Caco-2 (cell line): ENCODE measurements around the gene SLC17A9. TPM values are rescaled to one million over a fixed set of nuclear protein-coding genes. Genes with fewer than 3 reads are reported as not detected.

ENCODE experiments used
- BruUV-seq: library from RNA; stranded (reverse); fragments of 400-500 nt; replicated peaks from 2 replicates; lab custom pipeline; 2021; lab: Mats Ljungman, UMichigan
- CTCF ChIA-PET: fragments of 300-600 bp; sonication (Branson Sonifier 250); formaldehyde crosslinking; loops from one replicate; lab custom pipeline; 2022; ENCODE audit warnings: antibody characterized with exemption; lab: Charles Lee
- POLR2A ChIA-PET: fragments of 300-600 bp; sonication (Branson Sonifier 250); formaldehyde crosslinking; loops from one replicate; lab custom pipeline; 2022; ENCODE audit warnings: antibody characterized with exemption; lab: Charles Lee
- DNase-seq, 2 experiments: peaks; one replicate each; pipeline versions ENCODE4 v3.0.0 to v3.0.0-alpha.2; 2020 to 2022
- H3K27me3 ChIP-seq: replicated peaks from 2 replicates; pipeline ENCODE4 v1.6.0; 2011; ENCODE audit warnings: low read length; ENCODE audit not compliant: control insufficient read depth, insufficient read depth
- H3K36me3 ChIP-seq: 2 replicates; pipeline ENCODE4 v1.5.1; 2011; ENCODE audit warnings: low read length; ENCODE audit not compliant: control insufficient read depth, insufficient read depth
- H3K4me1 ChIP-seq: fragments of 250-450 bp; sonication (Bioruptor Pico); 2 replicates; pipeline ENCODE4 v1.5.1; 2020; ENCODE audit warnings: mild to moderate bottlenecking
- H3K4me3 ChIP-seq: 2 replicates; pipeline ENCODE4 v1.5.1; 2011; ENCODE audit warnings: low read depth, mild to moderate bottlenecking, control low read depth, low read length
- H3K9me3 ChIP-seq: fragments of 250-450 bp; sonication (Bioruptor Pico); 2 replicates; pipeline ENCODE4 v1.5.1; 2020; ENCODE audit warnings: mild to moderate bottlenecking, moderate library complexity
- H3K27ac Mint-ChIP-seq: one replicate; pipeline ENCODE4 v1.8.0; 2022; ENCODE audit warnings: mixed read lengths; ENCODE audit not compliant: unreplicated experiment
- H3K27me3 Mint-ChIP-seq: one replicate; pipeline ENCODE4 v1.8.0; 2022; ENCODE audit warnings: mixed read lengths; ENCODE audit not compliant: insufficient read depth, unreplicated experiment
- H3K36me3 Mint-ChIP-seq: one replicate; pipeline ENCODE4 v1.8.0; 2022; ENCODE audit warnings: mild to moderate bottlenecking, mixed read lengths; ENCODE audit not compliant: insufficient read depth, unreplicated experiment
- H3K4me1 Mint-ChIP-seq: one replicate; pipeline ENCODE4 v1.8.0; 2022; ENCODE audit warnings: low read depth, mixed read lengths; ENCODE audit not compliant: unreplicated experiment
- H3K4me3 Mint-ChIP-seq: one replicate; pipeline ENCODE4 v1.8.0; 2022; ENCODE audit warnings: mild to moderate bottlenecking, moderate library complexity, mixed read lengths; ENCODE audit not compliant: unreplicated experiment
- H3K9me3 Mint-ChIP-seq: one replicate; pipeline ENCODE4 v1.8.0; 2022; ENCODE audit warnings: mixed read lengths; ENCODE audit not compliant: unreplicated experiment
- intact Hi-C: fragments of 100-400 bp; cut with micrococcal nuclease; formaldehyde crosslinking; loops from one replicate; pipeline ENCODE4 v1.10.0; 2022; ENCODE audit not compliant: unreplicated experiment
- total RNA-seq: library from RNA; stranded (reverse); gene quantifications from 2 replicates; pipeline ENCODE4 v1.2.3, GENCODE V29; 2022
- TF ChIP-seq, protein P1 (sequence below), 2 experiments: fragments of 200-600 bp in 1 of 2; IDR thresholded peaks; 1 replicate in 1 of 2; 2 replicates in 1 of 2; pipeline versions ENCODE4 v1.5.1 to v1.8.0; 2011 to 2022; ENCODE audit warnings: antibody characterized with exemption in 1 of 2, control low read depth in 1 of 2, inconsistent platforms in 1 of 2, low read depth in 1 of 2, low read length in 1 of 2, mild to moderate bottlenecking in 1 of 2, moderate library complexity in 1 of 2; ENCODE audit not compliant: insufficient read depth in 1 of 2, severe bottlenecking in 1 of 2, unreplicated experiment in 1 of 2

Gene SLC17A9
- total RNA-seq, 1 experiment from 2014 or later: 64.7 TPM

DNA sequence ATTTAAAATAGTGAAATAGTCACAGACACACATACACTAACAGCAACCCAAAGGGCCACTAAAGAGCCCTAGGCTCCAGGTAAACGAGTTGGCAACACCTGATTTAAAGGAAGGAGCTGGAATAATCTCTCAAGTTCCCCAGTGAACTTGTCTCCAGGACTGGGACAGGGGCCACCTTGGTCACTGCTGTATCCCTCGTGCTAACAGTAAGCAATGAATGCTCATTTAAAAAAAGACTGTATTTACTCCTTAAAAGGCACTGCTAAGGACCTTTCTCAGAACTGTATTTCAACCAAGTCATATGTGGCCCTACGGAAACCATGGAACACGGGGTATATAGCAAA is 27.5 kb upstream of the SLC17A9 start:
- H3K27me3 Mint-ChIP-seq: no peaks in the 10 kb centered on the region
- peaks cover 41% of the 10 kb centered on the region for H3K4me1 ChIP-seq
- peaks cover 1% of the 10 kb centered on the region; the same call in 1 of the 2 replicates for H3K36me3 ChIP-seq
- BruUV-seq: no TSS peak
- DNase-seq: peak in 1 of 2 experiments; percentile 32
- H3K4me3 Mint-ChIP-seq: peak overlapping the region; percentile 93
- intact Hi-C loops: loop anchor here (1.0 kb wide), 1 partner anchor 25 kb away; no protein-coding TSS in a partner anchor
- peaks cover 60% of the 10 kb centered on the region for H3K36me3 Mint-ChIP-seq
- ChIA-PET CTCF (interaction anchor here (1.8 kb wide), 1 partner anchor 17 kb away, joined by 6 read pairs; no protein-coding TSS in a partner anchor), POLR2A (interaction anchor here (2.2 kb wide), 1 partner anchor 12 kb away, joined by 16 read pairs; the partner anchor contains the start of gene GID8)
- no peaks in the 10 kb centered on the region for H3K9me3 ChIP-seq
- TF ChIP-seq, protein P1, sequence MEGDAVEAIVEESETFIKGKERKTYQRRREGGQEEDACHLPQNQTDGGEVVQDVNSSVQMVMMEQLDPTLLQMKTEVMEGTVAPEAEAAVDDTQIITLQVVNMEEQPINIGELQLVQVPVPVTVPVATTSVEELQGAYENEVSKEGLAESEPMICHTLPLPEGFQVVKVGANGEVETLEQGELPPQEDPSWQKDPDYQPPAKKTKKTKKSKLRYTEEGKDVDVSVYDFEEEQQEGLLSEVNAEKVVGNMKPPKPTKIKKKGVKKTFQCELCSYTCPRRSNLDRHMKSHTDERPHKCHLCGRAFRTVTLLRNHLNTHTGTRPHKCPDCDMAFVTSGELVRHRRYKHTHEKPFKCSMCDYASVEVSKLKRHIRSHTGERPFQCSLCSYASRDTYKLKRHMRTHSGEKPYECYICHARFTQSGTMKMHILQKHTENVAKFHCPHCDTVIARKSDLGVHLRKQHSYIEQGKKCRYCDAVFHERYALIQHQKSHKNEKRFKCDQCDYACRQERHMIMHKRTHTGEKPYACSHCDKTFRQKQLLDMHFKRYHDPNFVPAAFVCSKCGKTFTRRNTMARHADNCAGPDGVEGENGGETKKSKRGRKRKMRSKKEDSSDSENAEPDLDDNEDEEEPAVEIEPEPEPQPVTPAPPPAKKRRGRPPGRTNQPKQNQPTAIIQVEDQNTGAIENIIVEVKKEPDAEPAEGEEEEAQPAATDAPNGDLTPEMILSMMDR (IDR thresholded peaks at IDR 0.05; ENCODE audit: insufficient read depth in 1 of 2, low read depth in 1 of 2, low read length in 1 of 2, severe bottlenecking in 1 of 2, unreplicated experiment in 1 of 2): no peak
- peak overlapping the region; percentile 95 for H3K27ac Mint-ChIP-seq
- H3K4me3 ChIP-seq: peak overlapping the region; percentile 99
- peaks cover 50% of the 10 kb centered on the region for H3K4me1 Mint-ChIP-seq
- H3K27me3 ChIP-seq: no peaks in the 10 kb centered on the region
- no peaks in the 10 kb centered on the region for H3K9me3 Mint-ChIP-seq

GRCh38 chr20:62925420-62926228 is 26.9 kb upstream of the SLC17A9 start:
- Histone ChIP-seq H3K4me3 (peak overlapping the region; percentile 99), H3K36me3 (peaks cover 1% of the 10 kb centered on the region; the same call in 1 of the 2 replicates), H3K4me1 (peaks cover 39% of the 10 kb centered on the region), H3K9me3 (no peaks in the 10 kb centered on the region), H3K27me3 (no peaks in the 10 kb centered on the region)
- H3K36me3 Mint-ChIP-seq: peaks cover 60% of the 10 kb centered on the region
- H3K4me1 Mint-ChIP-seq: peaks cover 45% of the 10 kb centered on the region
- CTCF ChIA-PET: interaction anchor here (0.7 to 1.8 kb wide), 2 partner anchors 18 to 989 kb away, joined by 3 to 6 read pairs; no protein-coding TSS in a partner anchor
- H3K4me3 Mint-ChIP-seq: peak overlapping the region; percentile 93
- no peaks in the 10 kb centered on the region for H3K27me3 Mint-ChIP-seq
- intact Hi-C loops: loop anchor here (1.0 kb wide), 3 partner anchors 12 to 27 kb away; partner anchors contain the start of gene SLC17A9
- TF ChIP-seq, protein P1 (IDR thresholded peaks at IDR 0.05; ENCODE audit: insufficient read depth in 1 of 2, low read depth in 1 of 2, low read length in 1 of 2, severe bottlenecking in 1 of 2, unreplicated experiment in 1 of 2): no peak
- BruUV-seq: TSS peak; percentile 22
- POLR2A ChIA-PET: interaction anchor here (0.7 to 2.2 kb wide), 2 partner anchors 12 to 29 kb away, joined by 3 to 16 read pairs; partner anchors contain the start of gene GID8
- no peaks in the 10 kb centered on the region for H3K9me3 Mint-ChIP-seq
- peak; percentile 70 to 76 for DNase-seq
- H3K27ac Mint-ChIP-seq: peak overlapping the region; percentile 95
